ENCODE data around the gene DIS3L2. TPM values are rescaled to one million over a fixed set of nuclear protein-coding genes. Genes with fewer than 3 reads are reported as not detected.

DIS3L2 gene
- total and polyA plus RNA-seq, 2 of the 4 experiments (the other 2 are of a cell fraction) = 14.7 to 19.2 TPM

- Histone ChIP-seq H3K56ac (ENCODE audit: extremely low read depth, insufficient read depth, low read length) (no peak overlapping the region), H2AFZ (replicated peaks; ENCODE audit: low read length, poor library complexity) (no peak overlapping the region), H3K36me3 (ENCODE audit: control insufficient read depth, insufficient read depth, low read length) (no peaks in the 10 kb centered on the region), H4K20me1 (ENCODE audit: insufficient read depth, low read length) (peaks cover 12% of the 10 kb centered on the region), H2BK120ac (ENCODE audit: low read depth, low read length) (no peak overlapping the region), H4K91ac (ENCODE audit: insufficient read depth, low read depth, low read length) (no peak overlapping the region), H3K4ac (ENCODE audit: low read depth, low read length) (no peak overlapping the region), H3K23ac (ENCODE audit: low read depth, low read length) (no peak overlapping the region), H3K27me3 (ENCODE audit: control insufficient read depth, insufficient read depth, low read length) (no peaks in the 10 kb centered on the region), H2AK9ac (replicated peaks; ENCODE audit: low read depth, low read length, poor library complexity) (no peak overlapping the region), H2BK5ac (ENCODE audit: low read depth, low read length, poor library complexity, severe bottlenecking) (no peak overlapping the region), H3K4me1 (ENCODE audit: control insufficient read depth, insufficient read depth, low read length) (no peaks in the 10 kb centered on the region), H4K8ac (ENCODE audit: low read depth in 2 of 2, low read length in 2 of 2) (no peak overlapping the region), H4K5ac (ENCODE audit: low read depth, low read length) (no peak overlapping the region), H3K9me1 (ENCODE audit: insufficient read depth, low read length) (peaks cover 4% of the 10 kb centered on the region; the same call in 1 of the 2 replicates), H3K18ac (ENCODE audit: low read depth, low read length) (no peak overlapping the region), H3K9ac (ENCODE audit: low read depth, low read length) (no peak overlapping the region), H3K9me3 (ENCODE audit: control insufficient read depth, insufficient read depth, low read length) (no peaks in the 10 kb centered on the region), H3K27ac (ENCODE audit: insufficient read depth, low read length) (no peak overlapping the region), H3K79me1 (ENCODE audit: low read depth in 1 of 2, low read length in 2 of 2) (no peaks in the 10 kb centered on the region), H2BK20ac (ENCODE audit: low read depth, low read length) (no peak overlapping the region), H3K4me3 (ENCODE audit: insufficient read depth, low read depth, low read length) (no peak overlapping the region), H3K14ac (replicated peaks; ENCODE audit: low read depth, low read length) (no peak overlapping the region), H2AK5ac (ENCODE audit: low read depth, low read length) (no peak overlapping the region), H3K4me2 (ENCODE audit: low read depth, low read length) (no peak overlapping the region), H2BK15ac (ENCODE audit: low read depth, low read length) (no peak overlapping the region)
- intact Hi-C loops (cut with micrococcal nuclease) (no loop called here), in situ Hi-C loops (cut with MboI; ENCODE audit: low sequenced_read_pairs) (no loop called here), dilution Hi-C loops (cut with HindIII; ENCODE audit: low sequenced_read_pairs, unreplicated experiment) (no loop called here)
- ChIA-PET POLR2A (ENCODE audit: unreplicated experiment) (no interaction called here), CTCF (interaction anchor here (0.6 kb wide), 1 partner anchor 446 kb away, joined by 3 read pairs; no protein-coding TSS in a partner anchor)
- 88% methylated on average over 7 of the region's 18 CpGs; no CpG with 5 or more reads in 1 of the 2 experiments for WGBS, 2 experiments (ENCODE audit: extremely low coverage in 2 of 2, insufficient read length in 1 of 2)
- DNase-seq (no peak), ATAC-seq (ENCODE audit: low read depth) (no peak)
- no TSS peak for BruUV-seq (replicated peaks)
- TF ChIP-seq NFE2L2 (IDR thresholded peaks at IDR 0.05; ENCODE audit: low read depth, low read length) (no peak), CHD1 (IDR thresholded peaks at IDR 0.05; ENCODE audit: low read depth, low read length) (no peak), RCOR1 (IDR thresholded peaks at IDR 0.05; ENCODE audit: insufficient replicate concordance, low read length) (no peak), MXI1 (IDR thresholded peaks at IDR 0.05; ENCODE audit: borderline replicate concordance, low read depth, low read length) (no peak), CTCF (conservative IDR thresholded peaks at IDR 0.05; ENCODE audit: low read depth, low read length) (no peak), MAZ (IDR thresholded peaks at IDR 0.05; ENCODE audit: borderline replicate concordance, low read depth, low read length) (no peak), BHLHE40 (IDR thresholded peaks at IDR 0.05; ENCODE audit: low read depth, low read length) (no peak), ELK1 (IDR thresholded peaks at IDR 0.05; ENCODE audit: borderline replicate concordance, low read depth, low read length) (no peak), RFX5 (IDR thresholded peaks at IDR 0.05; ENCODE audit: low read depth, low read length) (no peak), RAD21 (IDR thresholded peaks at IDR 0.05; ENCODE audit: low read length) (no peak), SMC3 (IDR thresholded peaks at IDR 0.05; ENCODE audit: low read depth, low read length) (no peak), USF2 (IDR thresholded peaks at IDR 0.05; ENCODE audit: low read depth, low read length) (no peak), CEBPB (IDR thresholded peaks at IDR 0.05; ENCODE audit: low read depth, low read length) (no peak), MAFK (IDR thresholded peaks at IDR 0.05; ENCODE audit: low read depth, low read length) (no peak), FOS (IDR thresholded peaks at IDR 0.05; ENCODE audit: low read depth, low read length) (no peak), POLR2A (IDR thresholded peaks at IDR 0.05; ENCODE audit: low read depth, low read length) (no peak)
Measured at GRCh38 chr2:232322560-232323327, 361.2 kb downstream of the DIS3L2 start.
